A549 treated with GW870086 at 1 μM for 4 hours (cell line): ENCODE measurements around the gene USH1C. TPM values are rescaled to one million over a fixed set of nuclear protein-coding genes. Genes with fewer than 3 reads are reported as not detected.

Experiments
- total RNA-seq: library from RNA; stranded (reverse); fragments of 200-300 nt; extraction: Qiagen RNA extraction; gene quantifications from 5 replicates; pipeline ENCODE4 v1.2.3, GENCODE V29; 2022; ENCODE audit warnings: low read depth

The USH1C gene
- total RNA-seq, result 0.54 to 1.6 TPM (median 1.1 TPM) in 5 replicates

GRCh38 chr11:17544181-17544622 lies at the start of gene USH1C:
USH1C (minus strand) TSS chr11:17544416; CDS start chr11:17544307, 109 bp downstream.

GRCh38 chr11:17547051-17547577 lies 2.9 kb upstream of the USH1C start, which contains the start of gene OTOG:
OTOG (plus strand) TSS chr11:17547259; CDS start chr11:17547373, 114 bp downstream.

GRCh38 chr11:17476317-17477083 lies 67.7 kb downstream of the USH1C start, which contains the start of gene ABCC8:
ABCC8 (minus strand) TSS chr11:17476845; CDS start chr11:17476776, 69 bp downstream.

Other genes starting within 250 kb of the USH1C start
- 1.8 to 3.0 TPM (median 2.6 TPM) in 5 replicates for gene NCR3LG1, start 192.6 kb downstream of the USH1C start, total RNA-seq
- 1.1 to 1.8 TPM (median 1.4 TPM) in 5 replicates for gene KCNJ11, start 155.8 kb downstream of the USH1C start, total RNA-seq
- 2.0 to 3.3 TPM (median 2.8 TPM) in 5 replicates for gene ABCC8, start 67.6 kb downstream of the USH1C start, total RNA-seq
- not detected in 5 replicates for gene OTOG, start 2.8 kb upstream of the USH1C start, total RNA-seq
- not detected in 5 replicates for gene MYOD1, start 175.2 kb upstream of the USH1C start, total RNA-seq
- 0.03 to 0.19 TPM (median 0.06 TPM) in 5 replicates for gene KCNC1, start 190.4 kb upstream of the USH1C start, total RNA-seq